Pancreas (tissue), 10 donors: Measurements from ENCODE around the gene DENND4A. TPM values are rescaled to one million over a fixed set of nuclear protein-coding genes. Genes with fewer than 3 reads are reported as not detected.

Experiments
- ATAC-seq, 4 donors: fragments of 200-7000 bp; cut with Tn5 transposase; one replicate each; pipeline versions ENCODE4 v1.8.0 to v1.9.1; 2020; ENCODE audit warnings: mild to moderate bottlenecking in 4 of 4, moderate library complexity in 4 of 4
- DNase-seq, 6 donors: peaks; one replicate each; pipeline ENCODE4 v3.0.0-alpha.2; 2020
- FAIRE-seq: peaks from 2 replicates; lab custom pipeline; 2012; peaks lifted over from hg19 to GRCh38; lab: Jason Lieb, UNC
- H3K27ac ChIP-seq, 4 donors: fragments of 200-600 bp; sonication (generic); 1 replicate in 3 of 4; 2 replicates in 1 of 4; pipeline versions ENCODE4 v1.5.0 to v1.8.0; 2020
- H3K27me3 ChIP-seq, 4 donors: fragments of 200-600 bp; one replicate each; pipeline ENCODE4 v1.8.0; 2021
- H3K36me3 ChIP-seq, 3 donors: fragments of 200-600 bp; sonication (generic) in 1 of 3; one replicate each; pipeline versions ENCODE4 v1.5.0 to v1.8.0; 2020 to 2021
- H3K4me1 ChIP-seq, 3 donors: fragments of 200-600 bp; one replicate each; pipeline ENCODE4 v1.8.0; 2021
- H3K4me3 ChIP-seq, 4 donors: fragments of 200-600 bp; sonication (generic) in 2 of 4; one replicate each; pipeline versions ENCODE4 v1.5.0 to v1.8.0; 2020 to 2021
- H3K9me3 ChIP-seq, 4 donors: fragments of 200-600 bp; one replicate each; pipeline ENCODE4 v1.8.0; 2021
- CTCF ChIP-seq, 4 donors: fragments of 200-600 bp; sonication (generic) in 3 of 4; IDR thresholded peaks; one replicate each; pipeline versions ENCODE4 v1.5.0 to v1.8.0; 2021; ENCODE audit warnings: antibody characterized with exemption in 4 of 4
- WGBS, 2 donors: extraction: QIAGEN DNeasy Blood & Tissue Kit; methylation state at CpG; one replicate each; pipeline ENCODE4 v1.1.7; 2013; 5-methylcytosine and 5-hydroxymethylcytosine counted together
- intact Hi-C, 3 donors: fragments of 100-400 bp; cut with DNase I; formaldehyde crosslinking; loops; one replicate each; pipeline versions ENCODE4 v1.11.1 to v1.14.2; 2022
- polyA plus RNA-seq, 2 donors: library from polyadenylated mRNA; stranded (reverse); fragments of 200-250 nt; gene quantifications; one replicate each; pipeline ENCODE4 v1.2.3, GENCODE V29; 2013
- total RNA-seq, 6 donors: library from RNA; stranded (reverse); fragmentation: NEBNext Ultra II Directional in 4 of 6; extraction: Animal tissue kit (Norgen Biotek cat#: 25700) in 4 of 6; gene quantifications; one replicate each; pipeline versions ENCODE4 v1.2.1 to v1.2.4, GENCODE V29; 2021 to 2023
- donor health status: healthy with polysubstance abuse.
- donor health status: DM: no; HTN: no; CAD: no; lungs with moderate emphysema.
- donor health status: DM: no; HTN: no; CAD: no.
- donor health status: control.
- donor health status: control.
- donor health status: Bipolar disorder and iron deficiency.
- donor health status: DM: yes; HTN: yes; CAD: no.
- donor health status: DM: no; HTN: no; CAD: no.
- donor health status: DM: no; HTN: no; CAD: no.
- donor health status: DM: yes; HTN: yes; CAD: no.

Gene DENND4A
- total and polyA plus RNA-seq, 8 donors = 8.6 to 34.5 (median 26.5) TPM

GRCh38 chr15:65837301-65838294, 45.5 kb upstream of the DENND4A start:
- intact Hi-C loops = no loop called here
- 83 to 84% methylated on average over 6 of the region's 6 CpGs for WGBS, 2 donors
- TF ChIP-seq CTCF (IDR thresholded peaks at IDR 0.05) = no peak

GRCh38 chr15:65836665-65837064, 44.6 kb upstream of the DENND4A start:
- Histone ChIP-seq H3K27me3 (no peaks in the 10 kb centered on the region), H3K9me3 (no peaks in the 10 kb centered on the region), H3K27ac (no peak overlapping the region), H3K36me3 (no peaks in the 10 kb centered on the region), H3K4me3 (no peak overlapping the region), H3K4me1 (peaks cover 15 to 31% (median 22%) of the 10 kb centered on the region in 3 donors)
- DNase-seq (no peak), ATAC-seq (no peak), FAIRE-seq (no peak)
- no peak for TF ChIP-seq CTCF (IDR thresholded peaks at IDR 0.05)
- intact Hi-C loops = no loop called here
- WGBS, 2 donors = 83 to 86% methylated on average over 4 of the region's 4 CpGs

More at GRCh38 chr15:65837301-65838294, 45.5 kb upstream of the DENND4A start:
- H3K4me3 ChIP-seq = no peak overlapping the region
- peaks cover 15 to 23% (median 15%) of the 10 kb centered on the region in 3 donors for H3K4me1 ChIP-seq
- no peaks in the 10 kb centered on the region for H3K9me3 ChIP-seq
- H3K36me3 ChIP-seq = no peaks in the 10 kb centered on the region
- FAIRE-seq (no peak), DNase-seq (no peak), ATAC-seq (peak in 1 of 4 donors; percentile 13)
- no peaks in the 10 kb centered on the region for H3K27me3 ChIP-seq
- no peak overlapping the region for H3K27ac ChIP-seq

GRCh38 chr15:65835447-65835846, 43.4 kb upstream of the DENND4A start:
- H3K4me3 ChIP-seq = no peak overlapping the region
- DNase-seq = no peak
- TF ChIP-seq CTCF (IDR thresholded peaks at IDR 0.05) = no peak
- H3K9me3 ChIP-seq = no peaks in the 10 kb centered on the region
- H3K36me3 ChIP-seq = no peaks in the 10 kb centered on the region
- H3K4me1 ChIP-seq = peaks cover 18 to 37% (median 24%) of the 10 kb centered on the region in 3 donors
- intact Hi-C loops = no loop called here
- WGBS, 2 donors = 79 to 81% methylated on average over 4 of the region's 4 CpGs
- no peak for ATAC-seq
- FAIRE-seq = no peak
- H3K27ac ChIP-seq = peak overlapping the region in 1 of 4 donors; percentile 87
- no peaks in the 10 kb centered on the region for H3K27me3 ChIP-seq

- Histone ChIP-seq H3K36me3 (no peaks in the 10 kb centered on the region), H3K4me1 (peaks cover 18 to 41% (median 24%) of the 10 kb centered on the region in 3 donors), H3K9me3 (no peaks in the 10 kb centered on the region), H3K27ac (peak overlapping the region; percentile 76 to 96 (median 86)), H3K27me3 (no peaks in the 10 kb centered on the region), H3K4me3 (no peak overlapping the region)
- FAIRE-seq (no peak), ATAC-seq (no peak), DNase-seq (no peak)
- WGBS, 2 donors = 88 to 93% methylated on average over 8 of the region's 8 CpGs
- TF ChIP-seq CTCF (IDR thresholded peaks at IDR 0.05) = no peak
- intact Hi-C loops = no loop called here
These were observed 42.6 kb upstream of the DENND4A start for GRCh38 chr15:65834603-65835282.
